Endothelial cell of umbilical vein (primary cell): ENCODE data around the gene PLN. TPM values are rescaled to one million over a fixed set of nuclear protein-coding genes. Genes with fewer than 3 reads are reported as not detected.

Source experiments
- BruUV-seq: library from RNA; stranded (reverse); fragments of 400-500 nt; replicated peaks from 2 replicates; lab custom pipeline; 2021; lab: Mats Ljungman, UMichigan
- CTCF ChIA-PET: fragments of 300-600, 350-600 bp; sonication (Branson Sonifier 250); formaldehyde crosslinking; loops from one replicate; lab custom pipeline; 2021; ENCODE audit warnings: antibody characterized with exemption, inconsistent platforms; lab: Charles Lee
- POLR2A ChIA-PET: fragments of 300-600, 350-600 bp; sonication (Branson Sonifier 250); formaldehyde crosslinking; loops from one replicate; lab custom pipeline; 2021; ENCODE audit warnings: antibody characterized with exemption, inconsistent platforms; lab: Charles Lee
- DNase-seq: peaks from one replicate; pipeline ENCODE4 v3.0.0-alpha.2; 2011; ENCODE audit warnings: low read depth, low spot score
- FAIRE-seq: peaks from 2 replicates; lab custom pipeline; 2011; peaks lifted over from hg19 to GRCh38; lab: Jason Lieb, UNC
- H2AFZ ChIP-seq: 2 replicates; pipeline ENCODE4 v1.6.0; 2012; ENCODE audit warnings: low read depth, low read length, control low read depth, inconsistent platforms
- H3K27ac ChIP-seq: 2 replicates; pipeline ENCODE4 v1.5.1; 2011; ENCODE audit warnings: low read depth, mild to moderate bottlenecking, control low read depth, low read length, moderate library complexity; ENCODE audit not compliant: insufficient read depth
- H3K27me3 ChIP-seq, 2 experiments: 2 replicates each; pipeline versions ENCODE4 v1.6.0 to v1.6.1; 2011; ENCODE audit warnings: low read length in 2 of 2, mixed read lengths in 1 of 2; ENCODE audit not compliant: control insufficient read depth in 2 of 2, insufficient read depth in 2 of 2
- H3K36me3 ChIP-seq, 2 experiments: 2 replicates in 1 of 2; 3 replicates in 1 of 2; pipeline ENCODE4 v1.5.1; 2011; ENCODE audit warnings: low read length in 2 of 2, mild to moderate bottlenecking in 1 of 2, moderate library complexity in 1 of 2; ENCODE audit not compliant: control insufficient read depth in 2 of 2, insufficient read depth in 2 of 2; ENCODE audit errors: extremely low read depth in 1 of 2
- H3K4me1 ChIP-seq: 3 replicates; pipeline ENCODE4 v1.5.1; 2011; ENCODE audit warnings: mild to moderate bottlenecking, low read length; ENCODE audit not compliant: control insufficient read depth, insufficient read depth; ENCODE audit errors: extremely low read depth
- H3K4me2 ChIP-seq: 2 replicates; pipeline ENCODE4 v1.6.1; 2011; ENCODE audit warnings: low read length, control low read depth, mixed read lengths; ENCODE audit not compliant: insufficient read depth
- H3K4me3 ChIP-seq, 3 experiments: fragments of 200-600 bp in 1 of 3; sonication (generic), shearing (Covaris generic) in 1 of 3; replicated peaks in 1 of 3; 2 replicates each; pipeline ENCODE4 v1.5.1; 2011 to 2016; ENCODE audit warnings: control low read depth in 3 of 3, low read length in 3 of 3, mild to moderate bottlenecking in 2 of 3, inconsistent platforms in 1 of 3, low read depth in 1 of 3, moderate library complexity in 1 of 3; ENCODE audit not compliant: insufficient read depth in 1 of 3
- H3K79me2 ChIP-seq: 2 replicates; pipeline ENCODE4 v1.6.0; 2012; ENCODE audit warnings: low read length, inconsistent platforms; ENCODE audit not compliant: control insufficient read depth, insufficient read depth
- H3K9ac ChIP-seq: replicated peaks from 2 replicates; pipeline ENCODE3; 2011; ENCODE audit warnings: low read length, control low read depth; ENCODE audit not compliant: insufficient read depth; ENCODE audit errors: extremely low read depth
- H3K9me1 ChIP-seq: replicated peaks from 3 replicates; pipeline ENCODE4 v1.6.0; 2011; ENCODE audit warnings: mild to moderate bottlenecking, low read length; ENCODE audit not compliant: control insufficient read depth, insufficient read depth; ENCODE audit errors: extremely low read depth
- H3K9me3 ChIP-seq: replicated peaks from 2 replicates; pipeline ENCODE4 v1.5.1; 2012; ENCODE audit warnings: low read length, inconsistent platforms; ENCODE audit not compliant: control insufficient read depth, insufficient read depth
- H4K20me1 ChIP-seq: replicated peaks from 2 replicates; pipeline ENCODE3; 2011; ENCODE audit warnings: mild to moderate bottlenecking, low read length; ENCODE audit not compliant: control insufficient read depth, insufficient read depth; ENCODE audit errors: extremely low read depth
- CTCF ChIP-seq, 2 donors: IDR thresholded peaks; 1 replicate in 1 of 2; 2 replicates in 1 of 2; pipeline ENCODE4 v1.5.1; 2011; ENCODE audit warnings: low read length in 2 of 2, mild to moderate bottlenecking in 2 of 2, moderate library complexity in 2 of 2, control low read depth in 1 of 2, inconsistent platforms in 1 of 2, low read depth in 1 of 2; ENCODE audit not compliant: insufficient read depth in 1 of 2; ENCODE audit errors: extremely low read depth in 1 of 2
- EZH2 ChIP-seq: IDR thresholded peaks from 2 replicates; pipeline ENCODE4 v1.6.1; 2012; ENCODE audit warnings: borderline replicate concordance, low read depth, mild to moderate bottlenecking, moderate library complexity, low read length, inconsistent platforms; ENCODE audit not compliant: severe bottlenecking
- FOS ChIP-seq: IDR thresholded peaks from 2 replicates; pipeline ENCODE4 v1.6.1; 2011; ENCODE audit warnings: mild to moderate bottlenecking, low read length, moderate library complexity, borderline replicate concordance; ENCODE audit not compliant: insufficient read depth
- GATA2 ChIP-seq: IDR thresholded peaks from 2 replicates; pipeline ENCODE4 v1.7.0; 2011; ENCODE audit warnings: low read depth, mild to moderate bottlenecking, moderate library complexity, mixed read lengths, low read length; ENCODE audit not compliant: insufficient read length, insufficient read depth
- JUN ChIP-seq: IDR thresholded peaks from 2 replicates; pipeline ENCODE4 v1.6.1; 2011; ENCODE audit warnings: borderline replicate concordance, low read depth; ENCODE audit not compliant: insufficient read length, insufficient read depth
- MAX ChIP-seq: IDR thresholded peaks from 2 replicates; pipeline ENCODE4 v1.6.1; 2011; ENCODE audit not compliant: insufficient read depth, insufficient read length
- MYC ChIP-seq: IDR thresholded peaks from one replicate; pipeline ENCODE4 v1.6.1; 2011; ENCODE audit warnings: mild to moderate bottlenecking, low read depth, low read length
- POLR2A ChIP-seq: IDR thresholded peaks from 2 replicates; pipeline ENCODE4 v1.6.1; 2012; ENCODE audit warnings: low read depth, mild to moderate bottlenecking, control low read depth, low read length
- POLR2AphosphoS5 ChIP-seq: IDR thresholded peaks from 2 replicates; pipeline ENCODE4 v1.6.1; 2012; ENCODE audit warnings: low read depth, mild to moderate bottlenecking, control low read depth, low read length, moderate library complexity; ENCODE audit not compliant: insufficient read depth
- dilution Hi-C: fragments of 300-500 bp; cut with MboI; formaldehyde crosslinking; loops from one replicate; pipeline ENCODE4 v1.15.0; 2019; ENCODE audit warnings: low sequenced_read_pairs; ENCODE audit not compliant: extremely low pct_ligation_motif_present
- intact Hi-C: fragments of 100-400 bp; cut with micrococcal nuclease; formaldehyde crosslinking; loops from one replicate; pipeline ENCODE4 v1.10.0; 2022
- polyA plus RNA-seq, 4 experiments: library from polyadenylated mRNA; depleted of rRNA in 3 of 4; stranded (reverse) in 3 of 4; unstranded in 1 of 4; fragments of >200 nt; gene quantifications; 2 replicates each; pipeline versions ENCODE4 v1.2.1 to v1.2.3, GENCODE V29; 2011 to 2012; ENCODE audit warnings: missing spikeins in 1 of 4
- total RNA-seq: library from RNA; stranded (reverse); gene quantifications from 2 replicates; pipeline ENCODE4 v1.2.3, GENCODE V29; 2021

PLN gene
- total and polyA plus RNA-seq, 2 donors (not counting 3 experiments of a cell fraction or from before 2014, with no cell fraction given): not detected

GRCh38 chr6:118562959-118563358 lies 14.9 kb downstream of the PLN start:
- TF ChIP-seq MYC: no peak
- no peak for TF ChIP-seq POLR2AphosphoS5
- TF ChIP-seq CTCF (IDR thresholded peaks at IDR 0.05; ENCODE audit: extremely low read depth in 1 of 2, insufficient read depth in 1 of 2, low read depth in 1 of 2, low read length in 2 of 2): no peak
- TF ChIP-seq EZH2: no peak
- no peak for TF ChIP-seq JUN
- no peak for TF ChIP-seq MAX
- no peak for TF ChIP-seq POLR2A
- no peak for TF ChIP-seq GATA2
- TF ChIP-seq FOS: no peak
- Histone ChIP-seq H3K36me3 (no peaks in the 10 kb centered on the region), H3K27me3 (no peaks in the 10 kb centered on the region), H3K9me1 (no peaks in the 10 kb centered on the region), H3K79me2 (peaks cover 8% of the 10 kb centered on the region), H3K4me1 (peaks cover 11% of the 10 kb centered on the region), H2AFZ (no peak overlapping the region), H3K4me2 (no peak overlapping the region), H3K9ac (no peak overlapping the region), H3K9me3 (no peaks in the 10 kb centered on the region), H4K20me1 (no peaks in the 10 kb centered on the region), H3K4me3 (no peak overlapping the region), H3K27ac (no peak overlapping the region)
- CTCF ChIA-PET: interaction anchor here (0.6 kb wide), 1 partner anchor 18 kb away, joined by 3 read pairs; no protein-coding TSS in a partner anchor
- POLR2A ChIA-PET: no interaction called here
- intact Hi-C loops (no loop called here), dilution Hi-C loops (no loop called here)
- no TSS peak for BruUV-seq
- FAIRE-seq: no peak
- DNase-seq: no peak
